AG10803 (cell line): ENCODE results near the gene SNN.

Experiments
- DNase-seq: peaks from one replicate; pipeline ENCODE4 v3.0.0; 2010; ENCODE audit warnings: low read depth
- H3K4me3 ChIP-seq: 2 replicates; pipeline ENCODE4 v1.5.1; 2011; ENCODE audit warnings: mild to moderate bottlenecking, low read length, control low read depth
- TF ChIP-seq, protein P1 (sequence below): conservative IDR thresholded peaks from 2 replicates; pipeline ENCODE4 v1.5.1; 2011; ENCODE audit warnings: mild to moderate bottlenecking, low read length, control low read depth, inconsistent platforms

SNN gene

DNA sequence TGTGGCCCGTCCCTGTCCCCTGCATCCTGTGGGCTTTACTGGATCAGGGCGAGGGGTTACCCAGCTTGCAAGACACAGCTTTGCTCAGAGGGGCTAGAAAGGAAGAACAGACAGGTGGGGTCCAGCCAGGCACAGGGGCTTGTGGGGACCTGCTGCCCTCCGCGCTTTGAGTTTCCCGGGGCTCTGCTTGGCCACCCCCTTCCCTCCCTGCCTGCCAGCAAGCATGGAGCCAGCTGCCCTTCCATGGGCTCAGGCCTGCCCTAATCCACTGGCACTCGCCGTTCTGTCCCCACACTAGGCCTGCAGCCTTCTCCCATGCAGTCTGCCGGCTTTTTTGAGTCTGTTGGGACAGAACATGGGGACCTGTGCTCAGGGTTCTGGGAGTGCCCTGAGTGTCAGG lies 3.4 kb downstream of the SNN start:
- no peak for DNase-seq
- H3K4me3 ChIP-seq, result no peak overlapping the region
- TF ChIP-seq, protein P1, sequence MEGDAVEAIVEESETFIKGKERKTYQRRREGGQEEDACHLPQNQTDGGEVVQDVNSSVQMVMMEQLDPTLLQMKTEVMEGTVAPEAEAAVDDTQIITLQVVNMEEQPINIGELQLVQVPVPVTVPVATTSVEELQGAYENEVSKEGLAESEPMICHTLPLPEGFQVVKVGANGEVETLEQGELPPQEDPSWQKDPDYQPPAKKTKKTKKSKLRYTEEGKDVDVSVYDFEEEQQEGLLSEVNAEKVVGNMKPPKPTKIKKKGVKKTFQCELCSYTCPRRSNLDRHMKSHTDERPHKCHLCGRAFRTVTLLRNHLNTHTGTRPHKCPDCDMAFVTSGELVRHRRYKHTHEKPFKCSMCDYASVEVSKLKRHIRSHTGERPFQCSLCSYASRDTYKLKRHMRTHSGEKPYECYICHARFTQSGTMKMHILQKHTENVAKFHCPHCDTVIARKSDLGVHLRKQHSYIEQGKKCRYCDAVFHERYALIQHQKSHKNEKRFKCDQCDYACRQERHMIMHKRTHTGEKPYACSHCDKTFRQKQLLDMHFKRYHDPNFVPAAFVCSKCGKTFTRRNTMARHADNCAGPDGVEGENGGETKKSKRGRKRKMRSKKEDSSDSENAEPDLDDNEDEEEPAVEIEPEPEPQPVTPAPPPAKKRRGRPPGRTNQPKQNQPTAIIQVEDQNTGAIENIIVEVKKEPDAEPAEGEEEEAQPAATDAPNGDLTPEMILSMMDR, result no peak

DNA sequence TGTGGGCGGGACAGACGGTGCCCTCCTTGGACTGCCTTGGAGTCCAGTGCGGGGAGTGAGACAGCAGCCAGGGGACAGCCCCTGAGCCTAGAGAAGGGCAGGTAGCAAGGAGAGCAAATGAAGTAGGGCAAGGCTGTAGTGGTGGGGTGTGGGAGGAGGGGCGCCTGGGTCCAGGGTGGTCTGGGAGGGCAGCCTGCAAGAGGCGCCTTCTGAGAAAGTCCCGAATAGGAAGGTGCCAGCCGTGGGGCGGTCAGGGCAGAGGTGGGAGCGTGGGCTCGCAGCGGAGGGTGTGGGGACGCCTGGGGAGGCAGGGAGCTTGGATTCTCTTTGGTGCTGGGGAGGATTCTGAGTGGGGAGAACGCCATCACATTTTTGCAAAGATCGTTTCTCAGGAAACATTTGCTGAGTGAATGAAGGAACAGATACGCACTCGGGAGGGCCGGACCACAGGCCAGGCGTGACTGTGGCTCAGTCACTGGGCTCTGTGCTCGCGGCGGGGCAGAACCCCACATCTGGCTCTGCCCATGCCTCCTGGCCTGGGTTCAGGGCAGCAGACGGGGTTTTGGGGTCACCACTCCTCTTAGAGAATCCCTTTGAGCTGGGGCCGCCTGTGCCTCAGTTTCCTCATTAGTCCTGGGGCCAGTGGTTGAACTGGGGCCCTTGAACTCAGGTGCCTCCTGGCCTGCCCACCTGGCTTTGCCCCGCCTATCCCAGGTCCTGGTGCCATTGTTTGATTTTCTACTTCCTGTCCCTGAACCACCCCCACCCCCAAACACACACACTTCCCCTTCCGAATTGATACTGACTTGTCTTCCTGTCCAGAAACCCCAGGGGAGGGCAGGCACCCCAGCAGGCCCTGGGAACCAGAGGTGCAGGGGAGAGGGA lies 4.2 kb downstream of the SNN start:
- TF ChIP-seq, protein P1, result no peak
- no peak overlapping the region for H3K4me3 ChIP-seq
- DNase-seq, result no peak

DNA sequence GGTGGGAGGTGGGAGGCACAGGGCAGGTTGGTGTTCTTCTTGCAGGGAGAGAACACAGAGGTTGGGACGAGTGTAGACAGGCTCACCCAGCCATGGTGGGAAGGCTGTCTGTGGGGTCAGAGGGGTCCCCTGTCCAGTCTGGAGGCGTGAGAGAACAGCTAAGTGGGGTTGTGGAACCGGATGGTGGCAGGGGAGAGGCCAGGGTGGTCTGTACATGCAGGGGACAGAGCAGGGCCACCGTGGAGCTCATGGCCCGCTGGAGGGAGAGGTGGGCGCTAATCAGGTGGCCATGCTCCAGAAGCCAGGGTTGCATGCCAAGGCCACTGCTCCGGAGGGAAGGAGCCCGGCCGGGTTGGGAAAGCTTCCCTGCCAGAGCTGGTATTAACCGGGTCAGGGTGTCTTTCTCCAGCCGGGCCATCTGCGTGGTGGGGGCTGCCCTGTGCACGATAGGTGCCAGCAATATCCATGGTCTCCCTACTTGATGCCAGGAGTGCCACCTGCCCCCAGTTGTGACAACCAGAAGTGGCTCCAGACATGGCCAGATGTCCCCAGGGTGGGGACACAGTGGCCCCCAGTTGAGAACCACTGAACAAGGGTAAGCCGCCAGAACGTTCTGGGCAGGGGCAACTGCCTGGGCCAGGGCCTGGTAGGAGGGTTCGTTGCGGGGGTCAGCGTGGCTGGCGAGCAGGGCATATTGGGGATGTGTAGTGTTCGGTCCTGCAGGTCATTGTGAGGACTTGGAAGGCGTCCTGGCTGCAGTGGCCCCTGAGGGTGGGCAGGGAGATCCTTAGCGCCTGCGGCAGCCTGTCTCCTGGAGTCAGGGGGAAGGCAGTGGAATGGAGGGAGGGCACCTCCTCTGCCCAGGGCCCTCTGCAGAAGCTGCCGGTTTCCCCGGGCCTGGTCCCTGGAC lies 5.1 kb downstream of the SNN start:
- TF ChIP-seq, protein P1, result no peak
- H3K4me3 ChIP-seq, result no peak overlapping the region
- no peak for DNase-seq

DNA sequence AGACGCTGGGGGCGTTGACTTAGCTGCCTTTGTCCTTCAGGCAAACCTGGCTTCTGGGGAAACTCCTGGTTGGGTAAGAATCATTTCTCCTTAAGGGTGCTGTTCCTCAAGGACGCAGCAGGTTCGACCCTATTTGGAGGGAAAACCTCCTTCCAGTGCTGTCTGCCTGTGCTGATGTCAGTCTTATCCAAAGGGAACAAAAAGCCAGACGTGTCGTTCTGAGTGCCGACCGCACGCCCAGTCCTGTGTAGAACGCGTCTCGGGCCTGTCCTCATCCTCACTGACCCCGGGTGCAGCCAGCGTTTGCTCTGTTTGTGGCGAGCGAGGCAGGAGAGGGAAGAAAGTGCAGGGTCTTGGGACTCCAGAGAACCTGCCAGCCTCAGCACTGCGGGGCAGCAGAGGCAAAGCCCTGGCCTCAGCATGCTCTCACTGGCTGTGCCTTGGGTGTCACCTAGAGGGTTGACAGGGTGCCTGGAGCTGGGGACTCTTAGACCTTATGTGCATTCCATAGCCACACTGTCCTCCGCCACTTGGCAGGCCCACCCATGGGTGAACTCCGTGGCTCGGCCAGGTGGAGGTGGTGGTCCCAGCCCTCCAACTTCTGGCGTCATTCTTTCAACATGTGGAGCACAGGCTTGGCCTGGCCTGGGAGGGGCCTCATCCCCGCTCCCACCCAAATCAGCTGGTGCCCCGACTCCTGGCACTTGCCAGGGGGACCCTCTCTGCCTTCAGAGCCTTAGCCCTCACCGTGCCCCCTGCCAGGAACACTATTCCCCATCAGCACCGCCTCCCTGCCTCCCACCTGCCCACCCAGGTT lies 6.0 kb downstream of the SNN start:
- TF ChIP-seq, protein P1, result no peak
- H3K4me3 ChIP-seq, result no peak overlapping the region
- DNase-seq, result no peak

DNA sequence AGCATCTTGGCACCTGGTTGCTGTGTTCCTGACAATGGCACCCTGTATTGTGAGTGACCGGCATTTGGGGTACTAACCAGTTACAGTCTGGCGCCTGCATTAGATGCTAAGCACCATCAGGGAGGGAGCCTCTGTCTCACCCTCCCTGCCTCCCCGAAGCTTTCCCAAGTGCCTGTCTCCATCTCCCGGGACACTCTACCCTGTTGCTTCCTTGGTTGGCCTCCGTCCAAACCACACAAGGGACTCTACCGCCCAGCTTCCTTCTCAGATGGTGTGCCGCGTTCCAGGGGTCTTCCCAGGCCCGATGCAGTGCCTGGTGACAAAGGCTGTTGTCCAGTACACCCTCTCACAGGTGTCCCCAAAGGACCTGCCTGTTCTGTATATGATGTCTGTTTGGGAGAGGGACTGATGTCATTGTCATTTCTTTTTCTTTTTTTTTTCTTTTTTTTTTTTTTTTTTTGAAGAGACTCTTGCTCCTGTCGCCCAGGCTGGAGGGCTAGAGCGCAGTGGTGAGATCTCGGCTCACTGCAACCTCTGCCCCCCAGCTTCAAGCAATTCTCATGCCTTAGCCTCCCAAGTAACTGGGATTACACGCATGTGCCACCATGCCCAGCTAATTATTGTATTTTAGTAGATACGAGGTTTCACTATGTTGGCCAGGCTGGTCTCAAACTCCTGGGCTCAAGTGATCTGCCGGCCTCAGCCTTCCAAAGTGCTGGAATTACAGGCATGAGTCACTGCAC lies 6.7 kb downstream of the SNN start:
- no peak for DNase-seq
- H3K4me3 ChIP-seq, result no peak overlapping the region
- TF ChIP-seq, protein P1, result no peak
